HepG2 (cell line): ENCODE data around the gene IFNA7. TPM values are rescaled to one million over a fixed set of nuclear protein-coding genes. Genes with fewer than 3 reads are reported as not detected.
"Not testable (repeated sequence)": the region's sequence is repeated elsewhere in the genome, so short reads cannot be mapped to it uniquely, and the experiment has no call there.

Experiments
- ATAC-seq: fragments of 200-7000 bp; cut with Tn5 transposase; 3 replicates; pipeline ENCODE4 v1.9.1; 2020; ENCODE audit warnings: mild to moderate bottlenecking, moderate library complexity
- BruUV-seq: library from RNA; stranded (reverse); fragments of 400-500 nt; replicated peaks from 2 replicates; lab custom pipeline; 2021; lab: Mats Ljungman, UMichigan
- CTCF ChIA-PET: fragments of 300-600 bp; formaldehyde crosslinking; extraction: SDS; loops from one replicate; lab custom pipeline; 2021; ENCODE audit warnings: low total read pairs, inconsistent platforms, low intra/inter-chr PET ratio; lab: Yijun Ruan, JAX
- POLR2A ChIA-PET: fragments of 350-600 bp; sonication (Branson Sonifier 250); formaldehyde crosslinking; loops from one replicate; lab custom pipeline; 2020; ENCODE audit warnings: antibody characterized with exemption, inconsistent platforms; lab: Yijun Ruan, JAX
- DNase-seq: peaks from one replicate; pipeline ENCODE4 v3.0.0-alpha.2; 2015; ENCODE audit warnings: low spot score
- FAIRE-seq: peaks from 3 replicates; lab custom pipeline; 2011; peaks lifted over from hg19 to GRCh38; lab: Jason Lieb, UNC
- H2AFZ ChIP-seq: one replicate; pipeline ENCODE4 v1.6.1; 2011; ENCODE audit warnings: low read length, inconsistent platforms
- H3K27ac ChIP-seq: fragments of 300-600 bp; 3 replicates; pipeline ENCODE4 v1.8.0; 2011; ENCODE audit warnings: mixed run types, mild to moderate bottlenecking, mixed read lengths, low read length, inconsistent platforms; ENCODE audit not compliant: insufficient read depth; ENCODE audit errors: extremely low read length
- H3K27me3 ChIP-seq, 2 experiments: fragments of 200-600 bp in 1 of 2; 2 replicates in 1 of 2; 3 replicates in 1 of 2; pipeline versions ENCODE4 v1.6.0 to v1.8.0; 2011; ENCODE audit warnings: low read length in 2 of 2, mild to moderate bottlenecking in 2 of 2, moderate library complexity in 2 of 2, inconsistent platforms in 1 of 2; ENCODE audit not compliant: insufficient read depth in 2 of 2, control insufficient read depth in 1 of 2
- H3K36me3 ChIP-seq, 2 experiments: fragments of 200-600 bp in 1 of 2; replicated peaks in 1 of 2; 2 replicates in 1 of 2; 3 replicates in 1 of 2; pipeline versions ENCODE4 v1.5.1 to v1.8.0; 2011; ENCODE audit warnings: low read length in 2 of 2, inconsistent platforms in 1 of 2; ENCODE audit not compliant: insufficient read depth in 2 of 2, control insufficient read depth in 1 of 2
- H3K4me1 ChIP-seq: 2 replicates; pipeline ENCODE4 v1.5.1; 2012; ENCODE audit warnings: low read length, inconsistent platforms; ENCODE audit not compliant: insufficient read depth
- H3K4me2 ChIP-seq: 2 replicates; pipeline ENCODE4 v1.6.0; 2011; ENCODE audit warnings: low read depth, low read length, inconsistent platforms
- H3K4me3 ChIP-seq, 3 experiments: fragments of 200-600 bp in 1 of 3; sonication (generic), shearing (Covaris generic) in 1 of 3; replicated peaks in 1 of 3; 2 replicates each; pipeline ENCODE4 v1.5.1; 2011 to 2016; ENCODE audit warnings: low read length in 3 of 3, inconsistent platforms in 2 of 3, low read depth in 2 of 3, mild to moderate bottlenecking in 2 of 3, control low read depth in 1 of 3, mixed read lengths in 1 of 3; ENCODE audit not compliant: insufficient read depth in 1 of 3
- H3K79me2 ChIP-seq: one replicate; pipeline ENCODE4 v1.6.1; 2011; ENCODE audit warnings: low read length, inconsistent platforms; ENCODE audit not compliant: insufficient read depth
- H3K9ac ChIP-seq: 2 replicates; pipeline ENCODE4 v1.6.0; 2011; ENCODE audit warnings: mild to moderate bottlenecking, low read depth, low read length, inconsistent platforms; ENCODE audit not compliant: insufficient read depth
- H3K9me3 ChIP-seq: 2 replicates; pipeline ENCODE4 v1.5.1; 2012; ENCODE audit warnings: mild to moderate bottlenecking, low read length
- H4K20me1 ChIP-seq: 2 replicates; pipeline ENCODE4 v1.6.0; 2011; ENCODE audit warnings: inconsistent platforms, mild to moderate bottlenecking, low read length, moderate library complexity; ENCODE audit not compliant: insufficient read depth
- STAG1 ChIP-seq: sonication (generic); formaldehyde crosslinking; IDR thresholded peaks from 2 replicates; pipeline ENCODE4 v1.4.0; 2020; ENCODE audit warnings: missing genetic modification reagents
- WGBS: methylation state at CpG from one replicate; pipeline ENCODE4 v1.1.6; 2017; ENCODE audit warnings: low lambda C conversion rate; 5-methylcytosine and 5-hydroxymethylcytosine counted together
- in situ Hi-C: cut with HindIII; loops from 2 replicates; pipeline ENCODE4 v1.10.0; 2017; ENCODE audit warnings: low pct_unique_long_range_greater_than_20kb; ENCODE audit not compliant: extremely low pct_ligation_motif_present
- intact Hi-C: fragments of 100-400 bp; cut with micrococcal nuclease; formaldehyde crosslinking; loops from one replicate; pipeline ENCODE4 v1.10.0; 2022; ENCODE audit not compliant: unreplicated experiment
- polyA plus RNA-seq, 8 experiments: library from polyadenylated mRNA; depleted of rRNA in 3 of 8; stranded (reverse) in 7 of 8; unstranded in 1 of 8; fragments of >200 nt; fragmentation: Illumina TruSeq in 4 of 8; extraction: Trizol in 4 of 8; gene quantifications; 2 replicates each; pipeline versions ENCODE4 v1.2.1 to v1.2.3, GENCODE V29; 2011 to 2016; ENCODE audit warnings: low read depth in 4 of 8, missing spikeins in 1 of 8, mixed read lengths in 1 of 8; ENCODE audit not compliant: insufficient read depth in 1 of 8
- total RNA-seq, 5 experiments: library from RNA; depleted of rRNA; stranded (reverse); fragments of >200 nt; fragmentation: Illumina TruSeq; extraction: Trizol; gene quantifications; 2 replicates each; pipeline ENCODE4 v1.2.3, GENCODE V29; 2016; ENCODE audit warnings: low read depth in 1 of 5
- TF ChIP-seq, protein P1 (sequence below): sonication (generic); formaldehyde crosslinking; IDR thresholded peaks from 2 replicates; pipeline ENCODE4 v1.5.0; 2020; ENCODE audit warnings: mild to moderate bottlenecking, missing genetic modification reagents, moderate library complexity

Gene IFNA7
- total and polyA plus RNA-seq, 2 of the 13 experiments (the other 11 are each of a cell fraction or from before 2014, with no cell fraction given) = not detected

DNA sequence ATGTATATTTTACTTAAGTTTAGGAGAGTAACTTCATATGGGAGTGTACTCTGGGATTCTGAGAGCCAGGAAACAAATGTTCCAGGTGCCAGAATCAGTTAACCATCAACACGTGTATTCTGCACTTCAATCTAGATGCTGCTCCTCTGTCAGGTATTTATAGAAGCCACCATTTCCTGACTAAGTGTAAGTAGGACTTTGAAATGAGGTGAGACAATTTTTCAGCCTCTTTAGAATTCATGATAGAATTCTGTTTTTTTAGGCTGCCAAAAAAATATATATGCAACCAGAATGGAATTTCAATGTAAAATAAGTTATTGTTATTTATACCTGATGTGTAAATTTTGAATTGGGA, 34.3 kb upstream of the IFNA7 start:
- BruUV-seq, H4K20me1 ChIP-seq, FAIRE-seq, H3K4me1 ChIP-seq, H3K79me2 ChIP-seq, H3K9ac ChIP-seq, H3K4me2 ChIP-seq, H3K27ac ChIP-seq, H3K9me3 ChIP-seq, in situ Hi-C loops, ATAC-seq, DNase-seq, H2AFZ ChIP-seq, H3K27me3 ChIP-seq, POLR2A ChIA-PET, H3K36me3 ChIP-seq, H3K4me3 ChIP-seq: not testable (repeated sequence)
- CTCF ChIA-PET = interaction anchor here (2.0 kb wide), 1 partner anchor 553 kb away, joined by 11 read pairs; no protein-coding TSS in a partner anchor
- 0% methylated on average over 1 of the region's 1 CpG for WGBS
- intact Hi-C loops = loop anchor here (5.0 kb wide), 1 partner anchor 161 kb away; no protein-coding TSS in a partner anchor

DNA sequence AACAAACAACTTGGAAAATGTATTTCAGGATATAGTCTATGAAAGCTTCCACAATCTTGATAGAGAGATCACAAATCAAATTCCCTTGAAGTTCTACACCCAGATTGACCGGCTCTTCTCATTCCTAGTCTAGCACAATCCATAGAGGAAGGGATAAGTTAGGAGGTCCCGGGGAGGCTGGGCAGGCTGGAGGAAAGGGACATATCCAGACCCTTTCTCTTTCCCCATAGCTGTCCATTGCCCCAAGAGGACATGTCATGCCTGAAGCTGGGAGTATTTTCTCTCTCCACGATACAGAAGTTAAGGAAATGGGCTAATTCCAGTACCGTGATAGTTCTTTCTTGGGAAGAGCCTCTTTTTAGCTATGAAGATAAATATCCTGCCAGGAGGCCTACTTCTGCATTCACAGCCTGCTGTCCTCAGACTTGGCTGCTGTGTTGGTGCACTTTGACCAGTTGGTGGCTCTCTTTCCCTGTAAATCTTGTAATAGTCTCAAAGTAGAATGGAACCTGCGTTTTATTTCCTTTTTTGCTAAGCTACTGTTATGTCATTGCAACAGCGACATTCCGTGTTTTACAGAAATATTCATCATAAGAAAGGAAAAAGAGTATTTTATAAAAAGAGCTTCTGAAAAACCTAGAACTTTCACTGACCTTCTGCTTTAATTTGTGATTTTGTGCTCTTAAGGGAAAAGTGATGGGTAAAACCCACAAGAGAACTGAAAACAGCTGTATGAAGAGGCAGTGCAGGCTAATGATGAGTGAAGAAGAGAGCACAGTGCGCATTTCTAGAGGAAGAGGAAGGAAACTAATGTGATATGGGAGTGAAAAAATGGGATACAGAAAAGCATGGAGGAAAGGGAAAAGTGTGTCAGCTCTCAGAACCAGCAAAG, 33.7 kb upstream of the IFNA7 start:
- POLR2A ChIA-PET, BruUV-seq, H3K27ac ChIP-seq, H3K9me3 ChIP-seq, H3K27me3 ChIP-seq, in situ Hi-C loops, H2AFZ ChIP-seq, H3K79me2 ChIP-seq, H3K4me3 ChIP-seq, H3K4me2 ChIP-seq, H4K20me1 ChIP-seq, H3K36me3 ChIP-seq, H3K9ac ChIP-seq, H3K4me1 ChIP-seq: not testable (repeated sequence)
- under 1% methylated on average over 8 of the region's 8 CpGs for WGBS
- intact Hi-C loops = loop anchor here (1.0 to 5.0 kb wide), 3 partner anchors 162 to 554 kb away; no protein-coding TSS in a partner anchor
- CTCF ChIA-PET = interaction anchor here (2.0 kb wide), 1 partner anchor 554 kb away, joined by 11 read pairs; no protein-coding TSS in a partner anchor
- TF ChIP-seq STAG1 (CRISPR knock-in tag) = peak; percentile 52
- TF ChIP-seq, protein P1, sequence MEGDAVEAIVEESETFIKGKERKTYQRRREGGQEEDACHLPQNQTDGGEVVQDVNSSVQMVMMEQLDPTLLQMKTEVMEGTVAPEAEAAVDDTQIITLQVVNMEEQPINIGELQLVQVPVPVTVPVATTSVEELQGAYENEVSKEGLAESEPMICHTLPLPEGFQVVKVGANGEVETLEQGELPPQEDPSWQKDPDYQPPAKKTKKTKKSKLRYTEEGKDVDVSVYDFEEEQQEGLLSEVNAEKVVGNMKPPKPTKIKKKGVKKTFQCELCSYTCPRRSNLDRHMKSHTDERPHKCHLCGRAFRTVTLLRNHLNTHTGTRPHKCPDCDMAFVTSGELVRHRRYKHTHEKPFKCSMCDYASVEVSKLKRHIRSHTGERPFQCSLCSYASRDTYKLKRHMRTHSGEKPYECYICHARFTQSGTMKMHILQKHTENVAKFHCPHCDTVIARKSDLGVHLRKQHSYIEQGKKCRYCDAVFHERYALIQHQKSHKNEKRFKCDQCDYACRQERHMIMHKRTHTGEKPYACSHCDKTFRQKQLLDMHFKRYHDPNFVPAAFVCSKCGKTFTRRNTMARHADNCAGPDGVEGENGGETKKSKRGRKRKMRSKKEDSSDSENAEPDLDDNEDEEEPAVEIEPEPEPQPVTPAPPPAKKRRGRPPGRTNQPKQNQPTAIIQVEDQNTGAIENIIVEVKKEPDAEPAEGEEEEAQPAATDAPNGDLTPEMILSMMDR = peak; percentile 65
- ATAC-seq = peak; percentile 85
- peak; percentile 68 for FAIRE-seq
- peak; percentile 21 for DNase-seq
